Measurements from ENCODE around the gene LMF1.

GRCh38 chr16:967546-968295 lies 3.1 kb downstream of the LMF1 start:
- TF ChIP-seq CTCF (IDR thresholded peaks at IDR 0.05; ENCODE audit: insufficient read depth, low read length, poor library complexity, severe bottlenecking), result no peak
- no peak for TF ChIP-seq EZH2phosphoT487 (conservative IDR thresholded peaks at IDR 0.05; ENCODE audit: low read length)

Data from SU-DHL-6 (cell line).